Body of pancreas (tissue), 4 donors: ENCODE data around the gene CABP7. TPM values are rescaled to one million over a fixed set of nuclear protein-coding genes. Genes with fewer than 3 reads are reported as not detected.

Source experiments
- ATAC-seq: fragments of 150-250 bp; one replicate; pipeline ENCODE4 v1.9.1; 2016
- DNase-seq, 4 donors: peaks; one replicate each; pipeline ENCODE4 v3.0.0-alpha.2; 2019
- H3K27ac ChIP-seq, 4 donors: fragments of 200-600 bp; sonication (generic); 1 replicate in 3 of 4; 2 replicates in 1 of 4; pipeline versions ENCODE4 v1.5.1 to v1.6.1; 2016 to 2019; ENCODE audit warnings: mild to moderate bottlenecking in 1 of 4, mixed read lengths in 1 of 4, moderate library complexity in 1 of 4
- H3K27me3 ChIP-seq, 2 donors: fragments of 200-600 bp; sonication (generic); one replicate each; pipeline ENCODE4 v1.6.0; 2016; ENCODE audit warnings: mild to moderate bottlenecking in 1 of 2
- H3K36me3 ChIP-seq, 2 donors: fragments of 200-600 bp; sonication (generic); replicated peaks in 1 of 2; 2 replicates each; pipeline ENCODE4 v1.5.1; 2016; ENCODE audit warnings: low read depth in 2 of 2; ENCODE audit not compliant: insufficient read depth in 1 of 2
- H3K4me1 ChIP-seq: fragments of 200-600 bp; sonication (generic); one replicate; pipeline ENCODE4 v1.6.0; 2016
- H3K4me3 ChIP-seq, 2 donors: fragments of 200-600 bp; sonication (generic); 1 replicate in 1 of 2; 2 replicates in 1 of 2; pipeline ENCODE4 v1.5.1; 2016 to 2019
- H3K9me3 ChIP-seq, 3 donors: fragments of 200-600 bp; sonication (generic); 1 replicate in 2 of 3; 2 replicates in 1 of 3; pipeline ENCODE4 v1.5.1; 2016
- POLR2A ChIP-seq, 3 donors: fragments of 450-650 bp; IDR thresholded peaks; one replicate each; pipeline ENCODE4 v1.6.1; 2016; ENCODE audit warnings: antibody characterized with exemption in 3 of 3, mild to moderate bottlenecking in 2 of 3
- WGBS, 2 donors: methylation state at CpG; one replicate each; pipeline ENCODE4 v1.1.5; 2017; 5-methylcytosine and 5-hydroxymethylcytosine counted together
- intact Hi-C: fragments of 100-400 bp; cut with DNase I; formaldehyde crosslinking; loops from one replicate; pipeline ENCODE4 v1.15.1; 2023
- total RNA-seq, 2 donors: library from RNA; depleted of rRNA; stranded (reverse); fragments of >200 nt; gene quantifications; one replicate each; pipeline ENCODE4 v1.1.0, GENCODE V29; 2016
- TF ChIP-seq, protein P1 (sequence below), 7 experiments: fragments of 450-650 bp in 4 of 7; fragments of 200-600 bp in 3 of 7; sonication (generic) in 3 of 7; IDR thresholded peaks; one replicate each; pipeline ENCODE4 v1.5.1; 2016 to 2019; ENCODE audit warnings: antibody characterized with exemption in 7 of 7

Gene CABP7
- total RNA-seq, 2 donors from 2014 or later = 0.78 to 2.6 TPM

GRCh38 chr22:29710193-29710592, 9.6 kb upstream of the CABP7 start:
- 79 to 85% methylated on average over 13 to 15 of the region's 15 CpGs for WGBS, 2 donors
- H3K27ac ChIP-seq = no peak overlapping the region
- H3K36me3 ChIP-seq = no peaks in the 10 kb centered on the region
- no peaks in the 10 kb centered on the region for H3K9me3 ChIP-seq
- H3K4me1 ChIP-seq = peaks cover 12% of the 10 kb centered on the region
- intact Hi-C loops = no loop called here
- TF ChIP-seq, protein P1, sequence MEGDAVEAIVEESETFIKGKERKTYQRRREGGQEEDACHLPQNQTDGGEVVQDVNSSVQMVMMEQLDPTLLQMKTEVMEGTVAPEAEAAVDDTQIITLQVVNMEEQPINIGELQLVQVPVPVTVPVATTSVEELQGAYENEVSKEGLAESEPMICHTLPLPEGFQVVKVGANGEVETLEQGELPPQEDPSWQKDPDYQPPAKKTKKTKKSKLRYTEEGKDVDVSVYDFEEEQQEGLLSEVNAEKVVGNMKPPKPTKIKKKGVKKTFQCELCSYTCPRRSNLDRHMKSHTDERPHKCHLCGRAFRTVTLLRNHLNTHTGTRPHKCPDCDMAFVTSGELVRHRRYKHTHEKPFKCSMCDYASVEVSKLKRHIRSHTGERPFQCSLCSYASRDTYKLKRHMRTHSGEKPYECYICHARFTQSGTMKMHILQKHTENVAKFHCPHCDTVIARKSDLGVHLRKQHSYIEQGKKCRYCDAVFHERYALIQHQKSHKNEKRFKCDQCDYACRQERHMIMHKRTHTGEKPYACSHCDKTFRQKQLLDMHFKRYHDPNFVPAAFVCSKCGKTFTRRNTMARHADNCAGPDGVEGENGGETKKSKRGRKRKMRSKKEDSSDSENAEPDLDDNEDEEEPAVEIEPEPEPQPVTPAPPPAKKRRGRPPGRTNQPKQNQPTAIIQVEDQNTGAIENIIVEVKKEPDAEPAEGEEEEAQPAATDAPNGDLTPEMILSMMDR (IDR thresholded peaks at IDR 0.05) = no peak
- TF ChIP-seq POLR2A (IDR thresholded peaks at IDR 0.05) = no peak
- DNase-seq = no peak
- H3K27me3 ChIP-seq = no peaks in the 10 kb centered on the region
- ATAC-seq = no peak
- H3K4me3 ChIP-seq = no peak overlapping the region

- 34 to 43% methylated on average over 6 to 18 of the region's 18 CpGs for WGBS, 2 donors
- H3K27ac ChIP-seq = no peak overlapping the region
- no peak for TF ChIP-seq POLR2A (IDR thresholded peaks at IDR 0.05)
- TF ChIP-seq, protein P1 (IDR thresholded peaks at IDR 0.05) = no peak
- no peaks in the 10 kb centered on the region for H3K27me3 ChIP-seq
- peak; percentile 75 for ATAC-seq
- DNase-seq = peak; percentile 61 to 81 (median 72)
- no peak overlapping the region for H3K4me3 ChIP-seq
- peaks cover 11% of the 10 kb centered on the region for H3K4me1 ChIP-seq
- no peaks in the 10 kb centered on the region for H3K36me3 ChIP-seq
- intact Hi-C loops = no loop called here
- no peaks in the 10 kb centered on the region for H3K9me3 ChIP-seq
These were observed 8.7 kb upstream of the CABP7 start for GRCh38 chr22:29710922-29711593.

GRCh38 chr22:29712119-29712518, 7.7 kb upstream of the CABP7 start:
- Histone ChIP-seq H3K27ac (no peak overlapping the region), H3K4me1 (peaks cover 11% of the 10 kb centered on the region), H3K4me3 (no peak overlapping the region), H3K36me3 (no peaks in the 10 kb centered on the region), H3K27me3 (no peaks in the 10 kb centered on the region), H3K9me3 (no peaks in the 10 kb centered on the region)
- WGBS, 2 donors = 93 to 100% methylated on average over 2 of the region's 2 CpGs
- DNase-seq (no peak), ATAC-seq (no peak)
- intact Hi-C loops = no loop called here
- TF ChIP-seq POLR2A (IDR thresholded peaks at IDR 0.05) = no peak
- TF ChIP-seq, protein P1 (IDR thresholded peaks at IDR 0.05) = no peak

- no peaks in the 10 kb centered on the region for H3K36me3 ChIP-seq
- TF ChIP-seq, protein P1 (IDR thresholded peaks at IDR 0.05) = no peak
- TF ChIP-seq POLR2A (IDR thresholded peaks at IDR 0.05) = no peak
- intact Hi-C loops = no loop called here
- DNase-seq (no peak), ATAC-seq (no peak)
- peaks cover 11% of the 10 kb centered on the region for H3K4me1 ChIP-seq
- H3K4me3 ChIP-seq = no peak overlapping the region
- no peaks in the 10 kb centered on the region for H3K27me3 ChIP-seq
- no peak overlapping the region for H3K27ac ChIP-seq
- 67 to 75% methylated on average over 6 to 8 of the region's 8 CpGs for WGBS, 2 donors
- H3K9me3 ChIP-seq = no peaks in the 10 kb centered on the region
These were observed 6.6 kb upstream of the CABP7 start for GRCh38 chr22:29713156-29713727.

DNA sequence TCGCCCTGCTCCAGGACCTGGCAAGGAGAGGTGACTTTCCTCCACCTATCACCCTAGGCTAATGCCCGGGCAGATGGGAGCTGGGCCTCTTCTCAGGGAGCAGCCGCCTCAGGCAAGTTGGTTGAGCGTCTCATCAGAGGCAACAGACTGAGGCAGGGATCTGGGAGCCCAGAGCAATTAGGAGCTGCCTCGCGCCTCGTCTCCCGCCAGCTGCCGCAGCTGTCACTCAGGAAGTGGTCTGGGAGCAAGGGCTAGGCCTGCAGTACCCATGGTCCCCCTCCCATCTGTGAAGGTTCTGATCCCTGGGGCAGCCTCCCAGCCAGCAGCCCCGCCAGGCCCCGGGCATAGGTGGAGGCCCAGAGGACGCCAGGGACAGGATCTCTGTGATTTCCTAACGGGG, 4.6 kb upstream of the CABP7 start:
- TF ChIP-seq POLR2A (IDR thresholded peaks at IDR 0.05) = no peak
- TF ChIP-seq, protein P1 (IDR thresholded peaks at IDR 0.05) = no peak
- Histone ChIP-seq H3K36me3 (no peaks in the 10 kb centered on the region), H3K27ac (no peak overlapping the region), H3K27me3 (peaks cover 0 to 7% of the 10 kb centered on the region in 2 donors), H3K4me1 (peaks cover 12% of the 10 kb centered on the region), H3K4me3 (no peak overlapping the region), H3K9me3 (no peaks in the 10 kb centered on the region)
- DNase-seq (no peak), ATAC-seq (no peak)
- intact Hi-C loops = no loop called here
- 81 to 82% methylated on average over 9 to 12 of the region's 13 CpGs for WGBS, 2 donors
